GM18868 (cell line): ENCODE data around the gene HSD17B12.
"Not testable (repeated sequence)": the region's sequence is repeated elsewhere in the genome, so short reads cannot be mapped to it uniquely, and the experiment has no call there.

Experiments
- ATAC-seq: cut with Tn5 transposase; IDR thresholded peaks from one replicate; pipeline ENCODE4 v1.9.1; 2021; ENCODE audit warnings: mild to moderate bottlenecking, moderate library complexity; ENCODE audit not compliant: unreplicated experiment

The HSD17B12 gene

DNA sequence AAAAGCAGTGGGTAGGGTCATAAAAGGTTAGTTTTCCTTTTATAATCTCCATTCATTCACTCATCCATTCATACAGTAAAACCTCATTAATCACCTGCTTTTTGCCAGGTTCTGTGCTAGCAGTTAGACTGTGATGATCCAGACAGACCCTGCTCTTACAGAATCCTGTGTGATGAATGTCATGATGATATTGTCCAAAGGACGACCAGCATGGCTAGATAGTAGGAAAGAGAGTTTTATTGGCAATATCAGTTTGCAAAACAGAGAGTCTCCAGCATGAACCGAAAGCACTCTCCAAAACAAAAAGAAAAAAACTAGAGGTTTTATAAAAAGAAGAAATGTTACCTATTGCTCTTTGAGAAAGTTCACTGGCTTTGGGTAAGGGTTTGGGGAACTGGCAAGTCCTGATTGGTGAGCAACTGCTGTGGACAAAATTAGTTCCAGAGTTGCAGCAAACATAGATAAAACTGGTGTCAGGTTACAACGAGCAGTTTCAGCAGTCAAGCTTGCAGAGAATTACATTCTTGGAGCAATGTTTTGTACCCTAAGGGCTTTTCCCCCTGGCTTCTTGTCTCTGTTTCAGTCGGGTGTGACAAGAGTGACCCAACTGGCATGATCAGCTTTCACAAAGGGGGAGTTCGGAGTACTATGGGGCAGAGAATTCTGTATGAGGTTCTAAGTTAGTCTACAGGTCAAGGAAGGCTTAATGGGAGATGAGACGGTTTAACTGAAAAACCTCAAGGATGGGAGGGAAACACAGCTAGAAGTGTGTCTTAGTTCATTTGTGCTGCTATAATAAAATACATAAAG lies 58.3 kb downstream of the HSD17B12 start:
- peak; percentile 45 for ATAC-seq

DNA sequence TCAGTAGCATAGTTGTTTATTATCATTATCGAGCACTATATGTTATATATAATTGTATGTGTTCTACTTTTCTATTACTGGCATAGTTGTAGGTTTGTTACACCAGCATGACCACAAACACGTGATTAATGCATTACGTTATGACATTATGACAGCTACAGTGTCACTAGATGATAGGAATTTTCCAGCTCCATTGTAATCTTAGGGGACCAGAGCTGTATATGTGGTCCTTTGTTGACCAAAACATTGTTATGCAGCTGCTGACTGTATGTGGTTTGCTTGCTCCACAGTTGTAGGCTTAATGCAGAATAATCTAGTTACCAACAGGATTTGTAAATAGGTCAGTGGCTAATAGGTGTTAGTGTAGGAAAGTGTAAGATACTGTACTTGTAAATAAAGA lies 66.1 kb downstream of the HSD17B12 start:
- no peak for ATAC-seq

DNA sequence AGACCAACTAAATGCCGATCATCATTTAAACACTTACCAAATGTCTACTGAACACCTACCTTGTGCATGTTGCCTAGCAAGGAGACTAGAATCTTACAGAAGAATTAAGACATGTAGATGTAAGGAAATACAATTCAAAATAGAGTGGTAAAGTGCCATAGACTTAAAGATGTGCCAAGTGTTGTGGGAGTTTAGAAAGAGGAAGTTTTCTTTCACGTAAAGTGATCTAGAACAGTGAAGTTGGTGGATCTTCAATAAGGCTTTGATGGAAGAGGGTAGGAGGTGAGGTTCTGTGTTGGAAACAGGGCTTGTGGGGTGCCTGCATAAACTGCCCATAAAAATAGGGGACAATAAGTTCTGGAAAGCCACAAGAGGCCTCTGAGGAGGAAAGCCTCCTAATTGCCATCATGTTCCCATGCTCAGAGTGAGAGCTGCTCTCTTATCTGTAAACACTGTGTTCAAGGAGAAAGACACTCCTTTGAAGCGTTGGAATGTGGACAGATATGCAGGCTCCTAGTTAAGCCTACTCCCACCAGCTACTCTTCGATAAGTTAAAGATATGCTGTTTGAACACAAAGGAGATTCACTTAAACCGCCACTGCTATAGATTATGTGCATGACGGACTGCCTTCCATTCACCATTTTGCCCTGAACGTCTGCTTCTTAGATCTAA lies 66.7 kb downstream of the HSD17B12 start:
- no peak for ATAC-seq

- ATAC-seq, result no peak
Measured at GRCh38 chr11:43748095-43748494, 67.6 kb downstream of the HSD17B12 start.

DNA sequence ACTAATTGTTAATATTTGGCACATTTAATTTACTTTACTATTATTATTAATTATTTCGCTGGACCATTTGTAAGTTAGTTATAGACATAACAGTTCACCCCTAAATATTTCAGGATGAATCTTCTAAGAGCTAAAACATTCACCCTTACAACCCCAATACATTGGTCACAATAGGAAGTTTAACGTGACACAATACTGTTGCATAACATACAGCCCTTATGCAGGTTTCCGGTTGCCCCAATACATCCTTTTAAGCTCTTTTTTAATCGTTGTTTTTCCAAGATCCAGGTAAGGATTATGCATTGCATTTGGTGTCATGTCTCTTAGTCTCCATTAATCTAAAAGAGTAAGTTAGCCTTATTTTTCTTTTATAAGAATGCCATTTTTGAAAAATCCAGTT lies 71.2 kb downstream of the HSD17B12 start:
- ATAC-seq, result no peak

- ATAC-seq, result no peak
Measured at GRCh38 chr11:43756575-43756974, 76.0 kb downstream of the HSD17B12 start.

DNA sequence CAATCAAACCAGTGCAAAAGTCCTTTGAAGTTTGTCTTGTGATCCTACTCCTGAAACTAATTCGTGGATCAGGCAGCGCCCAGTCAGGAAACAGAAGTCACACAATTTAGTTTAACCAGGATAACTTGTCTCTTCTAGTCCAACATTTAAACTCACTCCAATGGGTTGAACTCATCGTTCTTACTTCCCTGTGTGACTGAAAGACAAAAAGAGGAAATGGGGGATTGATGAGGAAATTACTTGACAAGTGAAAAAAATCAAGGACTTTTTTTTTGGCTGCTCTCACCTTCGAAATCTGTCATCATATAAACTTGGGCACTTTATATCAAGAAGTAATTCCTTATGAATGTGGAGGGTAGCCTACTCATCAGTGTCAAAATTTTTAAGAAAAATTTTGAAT lies 78.4 kb downstream of the HSD17B12 start:
- no peak for ATAC-seq

DNA sequence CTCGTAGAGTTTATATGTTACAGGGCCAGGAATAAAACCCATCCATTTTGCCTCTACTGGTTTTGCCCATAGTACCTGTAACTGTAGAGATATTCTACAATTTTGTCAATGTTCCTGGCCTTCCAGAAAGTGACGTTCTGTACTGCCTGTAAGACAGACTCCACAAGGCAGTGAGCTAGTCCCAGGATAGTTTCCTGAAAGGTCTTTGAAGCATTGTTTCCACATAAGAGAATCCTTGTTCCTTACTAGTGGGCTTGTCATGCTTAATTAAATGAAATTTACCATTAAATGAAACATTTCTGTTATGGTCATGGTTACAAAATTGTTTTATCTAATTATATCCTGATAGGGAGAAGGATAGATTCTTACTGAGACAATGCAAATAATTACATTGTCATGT lies 80.4 kb downstream of the HSD17B12 start:
- no peak for ATAC-seq

GRCh38 chr11:43765194-43765593 lies 84.7 kb downstream of the HSD17B12 start:
- ATAC-seq, result no peak

DNA sequence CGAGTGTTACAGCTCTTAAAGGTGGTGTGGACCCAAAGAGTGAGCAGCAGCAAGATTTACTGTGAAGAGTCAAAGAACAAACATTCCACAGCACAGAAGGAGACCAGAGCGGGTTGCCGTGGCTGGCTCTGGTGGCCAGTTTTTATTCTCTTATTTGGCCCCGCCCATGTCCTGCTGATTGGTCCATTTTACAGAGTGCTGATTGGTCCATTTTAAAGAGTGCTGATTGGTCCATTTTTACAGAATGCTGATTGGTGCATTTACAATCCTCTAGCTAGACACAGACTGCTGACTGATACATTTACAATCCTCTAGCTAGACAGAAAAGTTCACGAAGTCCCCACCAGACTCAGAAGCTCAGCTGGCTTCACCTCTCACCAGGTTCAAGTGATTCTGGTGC lies 88.1 kb downstream of the HSD17B12 start:
- ATAC-seq, result not testable (repeated sequence)

DNA sequence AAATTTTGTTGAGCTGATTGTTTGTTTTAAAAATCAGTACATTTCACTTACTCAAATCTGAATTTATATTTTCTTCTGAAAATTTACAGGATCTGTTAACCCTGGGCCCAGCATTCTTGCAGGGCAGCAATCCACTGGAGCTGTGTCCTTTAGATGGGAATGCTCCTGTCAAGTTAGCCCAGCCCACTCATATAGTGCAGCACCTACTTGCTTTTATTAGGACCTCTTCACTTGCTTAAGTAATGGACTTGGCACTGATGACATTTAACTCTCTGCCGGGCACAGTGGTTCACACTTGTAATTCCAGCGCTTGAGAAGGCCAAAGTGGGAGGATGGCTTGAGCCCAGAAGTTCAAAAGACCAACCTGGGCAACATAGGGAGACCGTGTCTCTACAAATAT lies 89.6 kb downstream of the HSD17B12 start:
- no peak for ATAC-seq

- ATAC-seq, result no peak
Measured at GRCh38 chr11:43772733-43773132, 92.2 kb downstream of the HSD17B12 start.

DNA sequence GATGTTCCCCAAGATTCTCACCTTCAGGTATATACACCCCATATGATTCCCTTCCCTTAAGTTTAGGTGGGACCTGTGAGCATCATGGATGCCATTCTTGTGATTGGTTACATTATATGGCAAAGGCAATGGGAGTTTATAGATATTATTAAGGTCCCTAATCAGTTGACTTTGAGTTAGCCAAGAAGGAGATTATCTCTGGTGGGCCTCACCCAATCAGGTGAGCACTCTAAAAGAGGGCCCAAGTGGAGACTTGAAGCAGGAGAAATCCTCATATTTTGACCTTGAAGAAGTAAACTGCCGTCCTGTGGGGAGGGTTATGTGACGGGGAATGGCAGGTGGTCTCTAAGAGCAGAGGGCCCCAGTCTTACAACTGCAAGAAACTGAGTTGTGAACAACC lies 94.2 kb downstream of the HSD17B12 start:
- ATAC-seq, result no peak

- no peak for ATAC-seq
Measured at GRCh38 chr11:43779306-43779705, 98.8 kb downstream of the HSD17B12 start.

GRCh38 chr11:43784301-43784700 lies 103.8 kb downstream of the HSD17B12 start:
- ATAC-seq, result no peak

DNA sequence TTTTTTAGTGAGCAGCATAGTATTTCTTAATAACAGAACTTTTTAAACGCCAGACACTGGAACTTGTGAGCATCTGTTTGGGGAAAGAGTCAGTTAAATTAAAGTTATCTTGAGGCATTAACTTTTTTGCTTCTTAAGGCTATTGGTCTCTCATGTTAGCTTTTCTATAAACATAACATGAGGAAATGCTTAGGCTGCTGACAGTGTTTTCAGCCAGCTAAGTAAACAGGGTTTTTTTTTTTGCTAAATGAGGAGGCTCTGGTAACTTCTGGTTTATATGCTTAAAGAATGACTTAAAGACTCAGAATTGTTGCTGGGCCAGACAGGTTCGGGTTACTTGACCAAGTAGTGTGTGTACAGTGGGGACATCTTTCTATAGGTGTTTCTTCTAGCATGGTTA lies 104.3 kb downstream of the HSD17B12 start:
- no peak for ATAC-seq

DNA sequence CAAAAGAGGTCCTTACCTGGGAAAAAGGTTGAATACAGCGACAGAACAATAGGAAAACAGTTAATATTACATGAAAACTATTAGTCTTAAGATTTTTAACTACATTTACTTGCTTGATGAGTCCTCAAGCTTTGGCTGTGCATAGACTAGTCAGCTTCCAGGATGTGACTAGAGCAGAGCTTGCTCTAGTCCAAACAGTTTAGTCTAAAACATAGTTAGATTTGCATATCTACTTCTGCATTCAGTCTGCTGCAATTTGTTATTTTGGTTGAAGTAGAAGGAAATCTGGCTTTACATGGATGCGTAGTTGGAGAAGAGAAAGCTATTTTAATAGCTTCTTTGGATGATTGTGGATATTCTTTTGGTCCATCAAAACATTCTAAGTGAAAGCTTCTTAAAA lies 104.8 kb downstream of the HSD17B12 start:
- no peak for ATAC-seq

DNA sequence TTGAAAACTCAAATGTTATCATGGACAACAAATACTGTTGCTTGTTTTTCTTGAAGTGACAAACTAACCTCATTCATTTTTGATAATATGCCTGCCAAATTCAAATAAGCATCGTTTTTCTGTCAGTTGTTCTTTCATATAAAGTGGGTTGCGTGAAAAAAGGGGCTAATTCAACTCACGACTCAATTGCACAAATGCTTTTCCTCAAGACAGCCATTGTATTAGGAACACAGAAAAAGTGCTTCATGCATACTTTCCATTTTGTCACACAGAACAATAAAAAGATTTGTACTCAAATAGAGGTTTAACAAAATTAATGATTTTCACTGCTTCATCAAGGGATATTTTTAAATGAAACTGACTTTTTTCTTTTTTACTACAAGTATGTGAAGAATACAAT lies 105.5 kb downstream of the HSD17B12 start:
- ATAC-seq, result no peak

DNA sequence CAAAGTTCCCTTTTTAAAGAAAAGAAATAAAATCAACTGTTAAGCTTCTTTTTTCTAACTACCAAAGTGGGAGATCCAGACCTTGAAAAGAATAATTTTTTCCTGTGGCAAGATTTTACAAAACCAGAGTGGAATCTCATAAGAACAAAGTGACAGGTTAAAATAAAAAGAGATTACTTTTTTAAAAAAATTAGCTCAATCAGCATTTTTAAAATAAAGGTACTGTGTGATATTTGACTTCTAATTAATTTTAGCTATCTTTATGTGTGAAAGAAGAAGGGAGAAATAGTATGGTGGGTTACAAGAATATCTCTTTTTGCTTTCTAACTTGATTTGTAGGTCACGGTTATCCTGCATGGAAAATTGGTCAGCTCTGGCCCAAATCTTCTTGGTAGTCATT lies 107.3 kb downstream of the HSD17B12 start:
- no peak for ATAC-seq

- ATAC-seq, result no peak
Measured at GRCh38 chr11:43788421-43788820, 107.9 kb downstream of the HSD17B12 start.

GRCh38 chr11:43789700-43790443 lies 109.3 kb downstream of the HSD17B12 start:
- ATAC-seq, result no peak

DNA sequence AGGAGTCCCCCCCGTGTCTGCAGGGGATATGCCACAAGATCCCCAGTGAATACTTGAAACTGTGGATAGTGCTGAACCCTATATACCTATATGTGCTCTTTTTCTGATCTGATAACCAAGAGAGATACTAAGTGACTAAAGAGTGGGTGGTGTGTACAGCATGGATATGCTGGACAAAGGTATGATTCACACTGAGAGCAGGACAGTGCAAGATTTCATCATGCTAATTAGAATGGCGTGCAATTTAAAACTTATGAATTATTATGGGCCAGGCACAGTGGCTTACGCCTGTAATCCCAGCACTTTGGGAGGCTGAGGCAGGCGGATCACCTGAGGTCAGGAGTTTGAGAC lies 109.9 kb downstream of the HSD17B12 start:
- ATAC-seq, result no peak
